ENCODE data around the gene LMNTD2.

DNA sequence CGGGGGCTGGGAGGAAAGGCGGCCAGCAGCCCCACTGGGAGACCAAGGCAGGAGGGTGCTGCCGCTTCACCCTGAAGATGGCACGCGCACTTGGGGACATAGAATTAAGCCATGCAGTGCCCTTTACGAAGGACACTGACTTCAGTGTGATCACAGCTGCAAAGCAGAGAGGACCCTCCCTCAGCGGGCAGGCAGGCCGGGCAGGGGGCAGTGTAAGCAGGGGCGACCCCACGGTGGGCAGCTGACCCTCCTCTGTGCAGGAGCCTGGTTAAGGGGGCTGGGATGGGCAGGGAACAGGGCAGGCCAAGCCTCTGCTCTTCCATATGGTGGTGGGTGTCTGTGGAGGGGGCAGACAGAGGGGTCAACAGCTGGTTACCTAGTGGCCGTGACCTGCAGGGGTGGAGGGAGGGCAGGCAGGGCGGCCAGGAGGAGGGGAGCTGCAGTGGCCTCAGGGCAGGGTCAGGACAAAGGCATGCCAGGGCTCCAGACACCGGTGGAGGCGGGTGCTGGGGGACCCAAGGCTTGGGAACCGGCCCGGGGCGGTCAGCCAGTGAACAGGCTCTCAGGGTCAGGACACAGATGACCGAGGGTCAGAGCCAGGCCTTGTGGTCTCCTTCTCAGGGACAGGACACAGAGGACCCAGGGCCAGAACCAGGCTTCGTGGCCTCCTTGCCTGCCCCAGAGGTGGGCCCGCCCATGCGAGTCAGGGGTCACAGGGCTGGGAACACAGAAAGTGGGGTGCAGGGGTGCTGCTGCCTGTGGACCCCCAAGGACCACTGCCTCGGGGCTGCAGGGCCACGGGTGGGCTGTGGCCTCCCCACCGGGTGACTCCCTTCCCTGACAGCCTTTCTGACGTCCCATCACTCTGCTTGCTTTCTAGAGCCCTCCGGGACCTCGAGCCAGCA lies 7.2 kb downstream of the LMNTD2 start:
- TF ChIP-seq CTCF (IDR thresholded peaks at IDR 0.05), result no peak
- TF ChIP-seq POLR2A (IDR thresholded peaks at IDR 0.05), result no peak
- no peak for TF ChIP-seq POLR2AphosphoS5 (IDR thresholded peaks at IDR 0.05)
